Sigmoid colon (tissue), 7 donors: Measurements from ENCODE around the gene SLC4A3. TPM values are rescaled to one million over a fixed set of nuclear protein-coding genes. Genes with fewer than 3 reads are reported as not detected.

ENCODE experiments used
- DNase-seq: peaks from one replicate; pipeline ENCODE4 v3.0.0-alpha.2; 2019
- H3K27ac ChIP-seq, 4 donors: fragments of 200-600 bp; sonication (generic); one replicate each; pipeline ENCODE4 v1.5.1; 2016 to 2019; ENCODE audit warnings: mild to moderate bottlenecking in 1 of 4
- H3K27me3 ChIP-seq, 3 donors: fragments of 200-600 bp; sonication (generic); one replicate each; pipeline ENCODE4 v1.5.1; 2019; ENCODE audit warnings: mild to moderate bottlenecking in 1 of 3
- H3K36me3 ChIP-seq, 4 donors: fragments of 200-600 bp; sonication (generic); one replicate each; pipeline ENCODE4 v1.5.1; 2016 to 2019
- H3K4me1 ChIP-seq, 4 donors: fragments of 200-600 bp; sonication (generic); one replicate each; pipeline ENCODE4 v1.5.1; 2017 to 2019
- H3K4me3 ChIP-seq, 4 donors: fragments of 200-600 bp; sonication (generic); one replicate each; pipeline ENCODE4 v1.5.1; 2017 to 2019; ENCODE audit warnings: mild to moderate bottlenecking in 2 of 4, moderate library complexity in 1 of 4
- H3K9me3 ChIP-seq, 4 donors: fragments of 200-600 bp in 3 of 4; sonication (generic) in 3 of 4; one replicate each; pipeline versions ENCODE4 v1.5.1 to v1.6.1; 2013 to 2019
- EP300 ChIP-seq, 4 donors: sonication (generic); formaldehyde crosslinking; IDR thresholded peaks; one replicate each; pipeline ENCODE4 v1.6.1; 2017; ENCODE audit warnings: antibody characterized with exemption in 4 of 4
- POLR2A ChIP-seq, 2 donors: fragments of 450-650 bp; IDR thresholded peaks; one replicate each; pipeline ENCODE4 v1.6.1; 2016; ENCODE audit warnings: antibody characterized with exemption in 2 of 2, mild to moderate bottlenecking in 2 of 2, moderate library complexity in 2 of 2
- POLR2AphosphoS5 ChIP-seq, 4 donors: sonication (generic); formaldehyde crosslinking; IDR thresholded peaks; one replicate each; pipeline ENCODE4 v1.6.1; 2017; ENCODE audit warnings: antibody characterized with exemption in 4 of 4
- WGBS, 2 donors: extraction: QIAGEN DNeasy Blood & Tissue Kit; methylation state at CpG; one replicate each; pipeline ENCODE4 v1.1.7; 2013; 5-methylcytosine and 5-hydroxymethylcytosine counted together
- intact Hi-C: fragments of 100-400 bp; cut with DNase I; formaldehyde crosslinking; loops from one replicate; pipeline ENCODE4 v1.15.1; 2023
- polyA plus RNA-seq, 3 donors: library from polyadenylated mRNA; stranded (reverse); fragments of 200-250 nt; gene quantifications; one replicate each; pipeline ENCODE4 v1.2.3, GENCODE V29; 2013
- total RNA-seq, 4 donors: library from RNA; depleted of rRNA; stranded (reverse); fragments of >200 nt; gene quantifications; one replicate each; pipeline ENCODE4 v1.1.0, GENCODE V29; 2016
- TF ChIP-seq, protein P1 (sequence below), 4 experiments: fragments of 450-650 bp in 3 of 4; fragments of 200-600 bp in 1 of 4; IDR thresholded peaks; one replicate each; pipeline ENCODE4 v1.5.1; 2016 to 2019; ENCODE audit warnings: antibody characterized with exemption in 4 of 4, mild to moderate bottlenecking in 3 of 4, moderate library complexity in 2 of 4
- donor health status: healthy with polysubstance abuse.
- donor health status: Bipolar disorder and iron deficiency.
- donor health status: healthy.

Gene SLC4A3
- total and polyA plus RNA-seq, 7 donors: under 0.01 to 5.0 (median 1.0) TPM

DNA sequence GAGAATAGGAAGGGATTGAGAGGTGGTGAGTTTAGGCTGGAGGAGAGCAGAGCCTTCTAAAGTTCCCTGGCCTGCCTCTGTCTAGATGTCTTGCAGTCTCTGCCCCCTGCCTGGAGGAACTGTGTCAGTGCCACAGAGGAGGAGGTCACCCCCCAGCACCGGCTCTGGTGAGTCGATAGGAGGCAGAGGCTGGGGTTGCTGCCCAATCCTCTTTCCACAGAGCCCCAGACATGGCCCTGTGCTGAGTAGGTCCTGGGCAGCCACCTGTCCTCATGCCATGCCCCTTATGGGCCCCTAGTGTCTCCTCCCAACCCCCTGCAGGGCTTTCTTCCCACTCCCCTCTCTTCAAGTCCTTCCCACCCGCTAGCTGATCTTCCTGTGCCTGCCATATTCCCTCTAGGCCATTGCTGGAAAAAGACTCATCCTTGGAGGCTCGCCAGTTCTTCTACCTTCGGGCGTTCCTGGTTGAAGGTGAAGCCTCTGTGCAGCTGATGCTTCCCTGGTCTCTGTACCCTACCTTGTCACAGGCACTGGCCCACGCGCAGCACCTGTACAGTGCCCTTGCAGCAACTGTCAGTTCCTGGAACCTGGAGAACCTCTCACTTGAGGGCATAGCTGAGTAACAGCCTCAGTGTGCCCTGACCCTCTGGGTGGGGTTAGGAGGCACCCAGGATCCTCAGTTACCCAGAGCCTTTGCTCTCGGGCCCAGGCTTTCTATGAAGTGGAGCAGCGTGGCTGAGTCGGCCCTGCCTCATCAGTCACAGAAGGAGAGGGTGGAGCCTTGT lies 13.2 kb upstream of the SLC4A3 start:
- H3K27me3 ChIP-seq: no peaks in the 10 kb centered on the region
- no peak overlapping the region for H3K27ac ChIP-seq
- no peaks in the 10 kb centered on the region for H3K9me3 ChIP-seq
- no peak overlapping the region for H3K4me3 ChIP-seq
- DNase-seq: peak; percentile 59
- peaks cover 0 to 61% (median 17%) of the 10 kb centered on the region in 4 donors for H3K36me3 ChIP-seq
- TF ChIP-seq POLR2A (IDR thresholded peaks at IDR 0.05) (no peak), POLR2AphosphoS5 (IDR thresholded peaks at IDR 0.05) (no peak), EP300 (IDR thresholded peaks at IDR 0.05) (no peak)
- TF ChIP-seq, protein P1, sequence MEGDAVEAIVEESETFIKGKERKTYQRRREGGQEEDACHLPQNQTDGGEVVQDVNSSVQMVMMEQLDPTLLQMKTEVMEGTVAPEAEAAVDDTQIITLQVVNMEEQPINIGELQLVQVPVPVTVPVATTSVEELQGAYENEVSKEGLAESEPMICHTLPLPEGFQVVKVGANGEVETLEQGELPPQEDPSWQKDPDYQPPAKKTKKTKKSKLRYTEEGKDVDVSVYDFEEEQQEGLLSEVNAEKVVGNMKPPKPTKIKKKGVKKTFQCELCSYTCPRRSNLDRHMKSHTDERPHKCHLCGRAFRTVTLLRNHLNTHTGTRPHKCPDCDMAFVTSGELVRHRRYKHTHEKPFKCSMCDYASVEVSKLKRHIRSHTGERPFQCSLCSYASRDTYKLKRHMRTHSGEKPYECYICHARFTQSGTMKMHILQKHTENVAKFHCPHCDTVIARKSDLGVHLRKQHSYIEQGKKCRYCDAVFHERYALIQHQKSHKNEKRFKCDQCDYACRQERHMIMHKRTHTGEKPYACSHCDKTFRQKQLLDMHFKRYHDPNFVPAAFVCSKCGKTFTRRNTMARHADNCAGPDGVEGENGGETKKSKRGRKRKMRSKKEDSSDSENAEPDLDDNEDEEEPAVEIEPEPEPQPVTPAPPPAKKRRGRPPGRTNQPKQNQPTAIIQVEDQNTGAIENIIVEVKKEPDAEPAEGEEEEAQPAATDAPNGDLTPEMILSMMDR (IDR thresholded peaks at IDR 0.05): no peak
- H3K4me1 ChIP-seq: no peaks in the 10 kb centered on the region
- 91 to 95% methylated on average over 11 of the region's 11 CpGs for WGBS, 2 donors
- intact Hi-C loops: no loop called here

DNA sequence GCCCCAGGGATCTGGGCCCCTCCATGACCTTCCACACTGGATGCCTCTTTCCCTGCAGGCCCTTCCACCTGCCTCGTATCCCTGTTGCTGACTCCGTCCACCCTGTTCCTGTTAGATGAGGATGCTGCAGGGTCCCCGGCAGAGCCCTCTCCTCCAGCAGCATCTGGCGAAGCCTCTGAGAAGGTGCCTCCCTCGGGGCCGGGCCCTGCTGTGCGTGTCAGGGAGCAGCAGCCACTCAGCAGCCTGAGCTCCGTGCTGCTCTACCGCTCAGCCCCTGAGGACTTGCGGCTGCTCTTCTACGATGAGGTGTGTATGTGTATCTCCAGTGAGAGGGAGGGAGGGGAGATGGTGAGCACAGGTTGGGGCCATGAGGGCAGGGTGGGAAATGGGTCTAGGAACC lies 12.4 kb upstream of the SLC4A3 start:
- no peaks in the 10 kb centered on the region for H3K4me1 ChIP-seq
- WGBS, 2 donors: 93 to 97% methylated on average over 11 of the region's 11 CpGs
- H3K27ac ChIP-seq: no peak overlapping the region
- no peaks in the 10 kb centered on the region for H3K9me3 ChIP-seq
- intact Hi-C loops: no loop called here
- no peaks in the 10 kb centered on the region for H3K27me3 ChIP-seq
- TF ChIP-seq, protein P1 (IDR thresholded peaks at IDR 0.05): no peak
- TF ChIP-seq POLR2AphosphoS5 (IDR thresholded peaks at IDR 0.05) (no peak), POLR2A (IDR thresholded peaks at IDR 0.05) (no peak), EP300 (IDR thresholded peaks at IDR 0.05) (no peak)
- no peak for DNase-seq
- peaks cover 0 to 53% (median 13%) of the 10 kb centered on the region in 4 donors for H3K36me3 ChIP-seq
- H3K4me3 ChIP-seq: no peak overlapping the region

- H3K27ac ChIP-seq: no peak overlapping the region
- TF ChIP-seq, protein P1 (IDR thresholded peaks at IDR 0.05): no peak
- 87 to 88% methylated on average over 12 of the region's 12 CpGs for WGBS, 2 donors
- H3K4me1 ChIP-seq: no peaks in the 10 kb centered on the region
- H3K27me3 ChIP-seq: no peaks in the 10 kb centered on the region
- intact Hi-C loops: no loop called here
- no peak for DNase-seq
- H3K9me3 ChIP-seq: no peaks in the 10 kb centered on the region
- H3K36me3 ChIP-seq: peaks cover 0 to 48% (median 12%) of the 10 kb centered on the region in 4 donors
- H3K4me3 ChIP-seq: no peak overlapping the region
Measured at GRCh38 chr2:219615894-219616293, 11.5 kb upstream of the SLC4A3 start.

GRCh38 chr2:219616550-219616949 lies 10.9 kb upstream of the SLC4A3 start:
- 94 to 96% methylated on average over 4 of the region's 4 CpGs for WGBS, 2 donors
- H3K4me3 ChIP-seq: no peak overlapping the region
- TF ChIP-seq, protein P1 (IDR thresholded peaks at IDR 0.05): no peak
- TF ChIP-seq POLR2A (IDR thresholded peaks at IDR 0.05): no peak
- no peak for TF ChIP-seq POLR2AphosphoS5 (IDR thresholded peaks at IDR 0.05)
- no peak for TF ChIP-seq EP300 (IDR thresholded peaks at IDR 0.05)
- H3K36me3 ChIP-seq: peaks cover 0 to 41% (median 10%) of the 10 kb centered on the region in 4 donors
- H3K27ac ChIP-seq: no peak overlapping the region
- intact Hi-C loops: no loop called here
- DNase-seq: no peak
- no peaks in the 10 kb centered on the region for H3K27me3 ChIP-seq
- H3K9me3 ChIP-seq: no peaks in the 10 kb centered on the region
- no peaks in the 10 kb centered on the region for H3K4me1 ChIP-seq

DNA sequence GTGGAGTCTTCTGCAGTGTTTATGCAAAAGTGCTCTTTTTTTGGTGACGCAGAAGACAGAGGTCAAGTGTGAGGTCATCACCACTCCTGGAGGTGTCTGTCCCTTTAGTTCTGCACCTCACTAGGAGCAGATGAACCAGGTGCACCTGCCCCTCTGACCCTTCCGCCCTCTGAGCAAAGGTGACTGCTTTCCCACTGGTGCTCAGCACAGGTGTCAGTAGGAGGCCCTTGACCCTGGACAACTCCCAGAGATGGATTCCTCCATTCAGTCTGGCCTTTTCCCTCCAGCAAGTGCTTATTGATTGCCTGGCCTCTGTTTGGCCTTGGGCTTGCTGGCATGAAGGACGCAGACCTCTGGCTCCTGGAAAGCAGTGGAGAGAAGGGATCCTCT lies 8.7 kb upstream of the SLC4A3 start:
- Histone ChIP-seq H3K9me3 (no peaks in the 10 kb centered on the region), H3K27me3 (no peaks in the 10 kb centered on the region), H3K27ac (no peak overlapping the region), H3K4me1 (no peaks in the 10 kb centered on the region), H3K36me3 (peaks cover 0 to 25% (median 6%) of the 10 kb centered on the region in 4 donors), H3K4me3 (no peak overlapping the region)
- no peak for DNase-seq
- intact Hi-C loops: no loop called here
- TF ChIP-seq EP300 (IDR thresholded peaks at IDR 0.05): no peak
- WGBS, 2 donors: 91 to 94% methylated on average over 3 of the region's 3 CpGs
